Activated CD4-positive, alpha-beta T cell treated with anti-CD3 and anti-CD28 coated beads for 24 hours (primary cell): ENCODE measurements around the gene PDP2.
"Not testable (repeated sequence)": the region's sequence is repeated elsewhere in the genome, so short reads cannot be mapped to it uniquely, and the experiment has no call there.

Experiments
- DNase-seq, 2 donors: peaks; one replicate each; pipeline ENCODE4 v3.0.0-alpha.2; 2020; ENCODE audit warnings: low read depth in 2 of 2

The PDP2 gene

GRCh38 chr16:66853261-66854139 is 26.8 kb upstream of the PDP2 start:
- DNase-seq: no peak

DNA sequence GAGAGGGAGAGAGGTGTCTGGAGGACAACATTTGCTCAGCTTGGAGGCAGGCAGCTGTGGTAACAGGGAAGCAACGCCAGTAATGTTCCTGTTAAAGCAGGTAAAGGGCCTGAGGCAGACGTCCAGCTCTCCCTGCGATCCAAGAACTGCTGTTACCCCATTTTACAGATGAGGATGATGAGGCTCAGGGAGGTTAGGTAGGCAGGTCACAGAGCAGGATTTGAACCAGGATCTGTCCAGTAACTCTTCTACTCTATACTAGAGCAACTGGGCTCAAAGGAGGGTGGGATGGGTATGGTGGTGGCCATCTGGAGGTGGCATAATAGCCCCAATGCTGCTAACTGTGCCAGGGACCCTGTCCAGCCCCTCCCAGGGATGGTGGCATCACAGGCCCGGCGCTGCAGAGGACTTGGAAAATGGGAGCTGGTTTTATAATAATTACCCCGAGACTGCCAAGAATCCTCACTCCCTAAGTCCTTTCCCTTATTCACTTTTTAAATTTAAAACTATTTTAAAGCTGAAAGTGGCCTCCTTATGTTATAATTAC is 24.1 kb upstream of the PDP2 start:
- no peak for DNase-seq

DNA sequence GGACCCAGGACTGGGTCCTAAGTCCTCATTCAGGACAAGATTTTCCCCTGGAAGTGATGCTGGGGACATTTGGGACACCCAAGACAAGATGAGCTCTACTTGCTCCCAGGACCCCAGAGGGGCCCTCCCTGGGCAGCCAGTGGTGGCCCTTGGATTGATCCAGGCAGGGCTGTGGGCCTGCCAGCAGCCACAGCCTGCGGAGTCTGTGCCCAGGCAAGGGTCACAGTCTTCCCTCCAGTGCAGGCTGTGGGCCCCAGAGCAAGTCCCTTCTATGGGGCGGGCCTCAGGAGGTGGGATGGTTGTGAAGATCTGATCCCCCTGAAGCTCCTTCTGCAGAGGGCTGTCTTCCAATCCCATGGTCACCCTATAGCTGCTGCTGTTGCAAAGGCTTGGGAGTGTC is 23.5 kb upstream of the PDP2 start:
- DNase-seq: no peak

DNA sequence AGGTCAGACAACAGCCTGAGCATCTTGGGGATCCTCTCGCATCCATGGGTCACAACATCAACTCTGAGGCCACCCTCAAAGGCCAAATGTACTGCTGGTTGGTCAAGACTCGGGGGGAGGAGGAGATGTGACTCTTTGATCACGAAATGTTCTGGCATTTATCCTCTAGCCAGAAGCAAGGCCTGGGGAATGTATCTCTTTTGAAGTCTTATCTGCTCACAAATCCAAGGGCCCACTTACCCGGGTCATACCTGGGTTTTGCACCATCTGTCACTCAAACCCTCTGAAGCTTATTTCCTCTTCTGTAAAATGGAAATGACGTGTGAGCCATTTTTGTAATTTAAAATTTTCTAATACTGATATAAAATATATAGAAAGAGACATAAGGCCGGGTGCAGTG is 22.9 kb upstream of the PDP2 start:
- DNase-seq: no peak

GRCh38 chr16:66858740-66859396 is 21.4 kb upstream of the PDP2 start:
- DNase-seq: no peak

DNA sequence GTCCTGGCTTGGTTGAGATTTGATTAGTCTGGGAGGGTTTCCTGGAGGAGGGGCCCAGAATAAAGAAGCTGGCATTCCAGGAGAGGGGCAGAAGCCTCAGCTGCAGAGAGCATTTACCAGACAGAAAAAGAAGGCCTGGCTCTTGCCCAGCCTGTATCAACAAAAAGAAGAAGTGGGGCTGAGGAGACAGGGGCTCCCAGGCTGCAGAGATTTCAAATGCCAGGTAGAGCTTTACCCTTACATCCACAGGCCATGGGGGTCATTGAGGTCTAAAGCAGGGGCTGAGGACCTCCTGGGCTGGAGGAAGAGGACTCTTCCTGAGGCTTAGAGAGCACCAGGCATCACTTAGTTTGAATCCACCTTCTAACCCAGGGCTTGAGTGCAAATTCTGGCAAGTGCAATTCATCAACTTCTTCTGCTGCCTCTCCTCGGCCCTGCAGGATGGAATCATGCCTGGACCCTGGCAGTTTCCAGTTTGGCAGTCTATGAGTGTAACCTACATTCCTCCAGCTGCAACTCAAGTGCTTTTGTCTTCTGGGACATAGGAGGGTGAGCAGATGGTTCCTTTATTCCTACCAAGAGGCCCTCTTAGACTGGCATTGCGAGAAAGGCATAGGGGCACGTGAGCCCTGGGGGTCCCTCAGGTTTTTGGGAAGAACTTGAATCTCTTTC is 20.8 kb upstream of the PDP2 start:
- no peak for DNase-seq

- DNase-seq: no peak
Observed at GRCh38 chr16:66862023-66862520, 18.2 kb upstream of the PDP2 start.

DNA sequence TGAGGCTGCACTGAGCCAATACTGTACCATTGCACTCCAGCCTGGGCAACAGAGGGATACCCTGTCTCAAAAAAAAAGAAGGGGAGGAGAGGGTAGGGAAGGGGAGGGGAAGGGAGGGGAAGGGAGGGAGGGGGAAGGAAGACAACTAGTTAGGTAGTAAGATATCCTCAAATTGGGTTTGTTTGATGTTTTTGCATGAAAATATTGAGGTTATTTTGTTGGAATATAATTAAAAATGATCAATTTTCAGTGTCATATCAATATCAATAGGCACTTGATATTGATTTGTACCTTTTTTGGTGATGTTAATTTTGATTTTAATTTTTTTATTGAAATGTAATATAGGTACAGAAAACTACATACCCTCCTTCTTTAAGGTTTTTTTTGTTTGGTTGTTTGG is 16.6 kb upstream of the PDP2 start:
- no peak for DNase-seq

DNA sequence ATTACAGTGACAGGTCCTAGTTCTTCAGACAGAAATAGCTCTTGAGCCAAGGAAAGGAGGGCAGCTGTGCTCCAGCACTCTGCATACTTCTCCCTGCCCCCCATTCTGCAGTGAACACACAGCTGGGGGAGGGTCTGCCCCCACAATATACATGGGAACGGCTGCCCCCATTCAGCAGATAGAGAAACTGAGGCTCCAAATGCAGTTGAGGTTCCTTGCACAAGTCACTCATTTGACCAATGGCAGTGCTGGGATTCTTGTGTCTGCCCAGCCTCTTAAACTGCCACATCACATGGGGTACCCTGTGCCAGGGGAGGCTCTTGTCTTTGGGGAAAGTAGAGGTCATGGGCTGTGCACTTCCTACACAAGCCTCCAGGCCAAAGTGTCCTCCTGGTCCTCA is 10.9 kb upstream of the PDP2 start:
- no peak for DNase-seq

DNA sequence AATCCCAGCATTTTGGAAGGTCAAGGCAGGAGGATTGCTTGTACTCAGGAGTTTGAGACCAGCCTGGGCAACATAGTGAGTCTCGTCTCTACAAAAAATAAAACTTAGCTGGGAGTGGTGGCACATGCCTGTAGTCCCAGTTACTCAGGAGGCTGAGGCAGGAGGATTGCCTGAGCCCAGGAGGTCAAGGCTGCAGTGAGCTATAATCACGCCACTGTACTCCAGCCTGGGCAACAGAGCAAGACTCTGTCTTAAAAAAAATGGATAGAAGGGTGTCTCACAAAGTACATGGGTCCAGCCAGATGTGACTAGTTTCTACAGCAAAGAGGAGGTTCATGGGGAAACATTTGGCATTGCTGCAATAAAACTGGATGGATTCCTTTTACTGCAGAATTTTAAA is 9.0 kb upstream of the PDP2 start:
- DNase-seq: not testable (repeated sequence)

DNA sequence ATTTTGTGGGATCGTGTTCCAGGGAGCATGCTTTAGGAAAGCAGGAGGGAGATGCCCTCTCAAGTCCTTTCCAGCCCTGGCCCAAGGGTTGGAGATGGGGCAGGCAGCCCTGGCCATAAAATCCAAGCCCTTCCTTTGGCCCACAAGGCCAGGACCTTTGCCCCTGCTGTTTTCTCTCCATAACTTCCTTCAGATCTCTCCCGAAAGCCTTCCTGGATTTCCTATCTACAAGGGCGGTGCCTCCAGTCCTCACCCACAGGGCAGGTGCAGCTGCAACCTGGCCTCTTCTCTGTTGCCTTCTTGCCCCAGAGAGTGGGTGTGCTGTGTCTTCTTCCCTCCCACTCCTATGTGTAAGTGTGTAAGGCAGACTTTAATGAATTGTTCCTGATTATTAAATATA is 8.5 kb upstream of the PDP2 start:
- no peak for DNase-seq

DNA sequence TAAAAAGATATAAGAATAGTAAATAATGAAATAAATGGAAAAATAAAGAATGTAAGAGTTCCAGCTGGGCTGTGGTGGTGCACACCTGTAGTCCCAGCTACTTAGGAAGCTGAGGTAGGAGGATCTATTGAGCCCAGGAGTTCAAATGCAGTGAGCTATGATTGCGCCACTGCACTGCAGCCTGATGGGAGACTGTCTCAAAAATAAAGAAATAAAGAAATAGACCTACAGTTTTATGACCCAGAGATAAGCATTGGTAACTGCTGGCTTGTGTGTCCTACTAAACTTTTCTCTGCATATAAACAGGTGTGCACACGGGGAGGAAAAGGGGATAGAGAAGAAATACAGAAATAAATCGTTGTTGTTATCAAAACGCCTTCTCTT is 7.8 kb upstream of the PDP2 start:
- DNase-seq: no peak

- peak; percentile 85 to 90 for DNase-seq
Observed at GRCh38 chr16:66872943-66873684, 7.2 kb upstream of the PDP2 start.

DNA sequence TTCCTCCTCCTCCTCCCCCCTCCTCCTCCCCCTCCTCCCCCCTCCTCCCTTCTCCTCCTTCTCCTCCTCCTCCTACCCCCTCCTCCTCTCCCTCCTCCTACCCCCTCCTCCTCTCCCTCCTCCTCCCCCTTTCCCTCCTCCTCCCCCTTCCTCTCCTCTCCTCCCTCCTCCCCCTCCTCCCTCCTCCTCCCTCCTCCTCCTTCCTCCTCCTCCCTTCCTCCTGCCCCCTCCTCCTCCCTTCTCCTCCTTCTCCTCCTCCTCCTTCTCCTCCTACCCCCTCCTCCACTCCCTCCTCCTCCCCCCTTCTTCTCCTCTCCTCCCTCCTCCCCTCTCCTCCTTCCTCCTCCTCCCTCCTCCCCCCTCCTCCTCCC is 6.6 kb upstream of the PDP2 start:
- no peak for DNase-seq

GRCh38 chr16:66874079-66874775 is 6.1 kb upstream of the PDP2 start:
- no peak for DNase-seq

GRCh38 chr16:66878067-66878466 is 2.2 kb upstream of the PDP2 start:
- peak; percentile 54 to 62 for DNase-seq

- DNase-seq: no peak
Observed at GRCh38 chr16:66881014-66881417, 701 bp downstream of the PDP2 start.

GRCh38 chr16:66881560-66881959 is 1.2 kb downstream of the PDP2 start:
- DNase-seq: no peak

DNA sequence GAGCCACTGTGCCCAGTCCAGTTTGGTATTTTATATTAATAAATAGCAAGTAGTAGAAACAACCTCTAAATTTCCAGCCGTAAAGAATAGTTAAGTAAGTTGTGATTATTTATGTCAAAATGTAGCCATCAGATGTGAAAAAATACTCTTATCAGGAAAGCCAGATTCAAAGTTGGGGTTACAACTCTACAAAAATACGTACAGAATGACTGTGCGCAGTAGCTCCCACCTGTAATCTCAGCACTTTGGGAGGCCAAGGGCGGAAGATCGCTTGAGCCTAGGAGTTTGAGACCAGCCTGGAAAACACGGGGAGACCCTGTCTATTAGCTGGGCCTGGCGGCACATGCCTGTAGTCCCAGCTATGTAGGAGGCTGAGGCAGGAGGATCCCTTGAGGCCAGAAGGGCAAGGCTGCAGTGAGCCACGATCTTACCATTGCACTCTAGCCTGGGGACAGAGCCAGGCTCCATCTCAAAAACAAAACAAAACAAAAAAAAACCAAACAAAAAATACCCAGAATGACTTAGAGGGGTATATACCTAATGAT is 1.7 kb downstream of the PDP2 start:
- DNase-seq: no peak

DNA sequence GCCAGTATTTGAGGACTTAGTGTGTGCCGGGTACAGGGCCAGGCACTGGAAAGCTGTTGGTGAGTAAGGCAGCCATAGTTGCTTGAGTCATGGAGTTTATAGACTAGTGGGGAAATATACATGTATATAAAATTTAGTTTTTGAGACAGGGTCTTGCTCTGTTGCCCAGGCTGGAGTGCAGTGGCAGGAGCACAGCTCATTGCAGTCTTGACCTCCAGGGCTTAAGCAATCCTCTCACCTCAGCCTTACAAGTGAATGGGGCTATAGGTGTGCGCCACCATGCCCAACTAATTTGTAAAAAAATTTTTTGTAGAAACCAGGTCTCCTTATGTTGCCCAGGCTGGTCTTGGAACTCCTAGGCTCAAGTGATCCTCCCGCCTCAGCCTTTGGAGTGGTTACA is 2.4 kb downstream of the PDP2 start:
- DNase-seq: no peak

DNA sequence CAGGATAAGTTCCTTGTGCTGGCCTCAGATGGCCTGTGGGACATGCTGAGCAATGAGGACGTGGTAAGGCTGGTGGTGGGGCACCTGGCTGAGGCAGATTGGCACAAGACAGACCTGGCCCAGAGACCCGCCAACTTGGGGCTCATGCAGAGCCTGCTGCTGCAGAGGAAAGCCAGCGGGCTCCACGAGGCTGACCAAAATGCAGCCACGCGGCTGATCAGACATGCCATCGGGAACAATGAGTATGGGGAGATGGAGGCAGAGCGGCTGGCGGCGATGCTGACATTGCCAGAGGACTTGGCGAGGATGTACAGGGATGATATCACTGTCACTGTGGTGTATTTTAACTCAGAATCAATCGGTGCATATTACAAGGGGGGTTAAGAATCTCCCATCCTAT is 5.2 kb downstream of the PDP2 start:
- no peak for DNase-seq
